Gastrocnemius medialis (tissue), 4 donors: Measurements from ENCODE around the gene RGS19. TPM values are rescaled to one million over a fixed set of nuclear protein-coding genes. Genes with fewer than 3 reads are reported as not detected.

Experiments
- ATAC-seq, 2 donors: fragments of 150-250 bp; one replicate each; pipeline ENCODE4 v1.9.1; 2016
- DNase-seq, 2 donors: peaks; one replicate each; pipeline ENCODE4 v3.0.0-alpha.2; 2019
- H3K27ac ChIP-seq, 4 donors: fragments of 200-600 bp; sonication (generic); 1 replicate in 1 of 4; 2 replicates in 3 of 4; pipeline ENCODE4 v1.5.1; 2016 to 2018; ENCODE audit warnings: mild to moderate bottlenecking in 2 of 4, moderate library complexity in 1 of 4
- H3K27me3 ChIP-seq, 3 donors: fragments of 200-600 bp; sonication (generic) in 2 of 3; 1 replicate in 1 of 3; 2 replicates in 2 of 3; pipeline versions ENCODE4 v1.5.1 to v1.6.0; 2016 to 2019; ENCODE audit warnings: mild to moderate bottlenecking in 1 of 3, moderate library complexity in 1 of 3
- H3K36me3 ChIP-seq, 2 donors: fragments of 200-600 bp; sonication (generic) in 1 of 2; one replicate each; pipeline ENCODE4 v1.5.1; 2017 to 2018
- H3K4me1 ChIP-seq, 2 donors: fragments of 200-600 bp; sonication (generic) in 1 of 2; one replicate each; pipeline ENCODE4 v1.5.1; 2016 to 2017; ENCODE audit warnings: mild to moderate bottlenecking in 2 of 2
- H3K4me3 ChIP-seq, 4 donors: fragments of 200-600 bp; sonication (generic) in 3 of 4; 1 replicate in 1 of 4; 2 replicates in 3 of 4; pipeline ENCODE4 v1.5.1; 2016 to 2019; ENCODE audit warnings: mild to moderate bottlenecking in 2 of 4
- H3K9me3 ChIP-seq, 3 donors: fragments of 200-600 bp; sonication (generic) in 2 of 3; 1 replicate in 1 of 3; 2 replicates in 2 of 3; pipeline ENCODE4 v1.5.1; 2016 to 2019
- CTCF ChIP-seq, 5 experiments: fragments of 450-650 bp in 3 of 5; fragments of 200-600 bp in 2 of 5; sonication (generic) in 2 of 5; IDR thresholded peaks in 4 of 5; conservative IDR thresholded peaks in 1 of 5; 1 replicate in 4 of 5; 2 replicates in 1 of 5; pipeline ENCODE4 v1.5.1; 2016 to 2019; ENCODE audit warnings: antibody characterized with exemption in 5 of 5, mild to moderate bottlenecking in 3 of 5, moderate library complexity in 3 of 5
- POLR2A ChIP-seq, 2 donors: fragments of 450-650 bp; IDR thresholded peaks; one replicate each; pipeline ENCODE4 v1.6.1; 2017; ENCODE audit warnings: antibody characterized with exemption in 2 of 2, mild to moderate bottlenecking in 2 of 2, moderate library complexity in 2 of 2
- in situ Hi-C, 4 donors: fragments of 200-750 bp; cut with MboI; loops; one replicate each; pipeline versions ENCODE4 v1.15.0 to v1.8.0; 2017; ENCODE audit warnings: low sequenced_read_pairs in 4 of 4
- intact Hi-C: fragments of 100-400 bp; cut with DNase I; formaldehyde crosslinking; loops from one replicate; pipeline ENCODE4 v1.15.1; 2023; ENCODE audit warnings: low total_unique reads
- total RNA-seq, 4 donors: library from RNA; depleted of rRNA; stranded (reverse); fragments of >200 nt; gene quantifications; one replicate each; pipeline versions ENCODE4 v1.1.0 to v1.2.3, GENCODE V29; 2016

Gene RGS19
- total RNA-seq, 4 donors from 2014 or later: 0.92 to 7.7 (median 3.5) TPM

- Histone ChIP-seq H3K4me1 (no peaks in the 10 kb centered on the region), H3K4me3 (peak overlapping the region; percentile 1 to 37 (median 26)), H3K9me3 (no peaks in the 10 kb centered on the region), H3K27me3 (peaks cover 0 to 2% (median 0%) of the 10 kb centered on the region in 3 donors), H3K36me3 (no peaks in the 10 kb centered on the region), H3K27ac (peak overlapping the region; percentile 44 to 80 (median 74))
- intact Hi-C loops (no loop called here), in situ Hi-C loops (no loop called here)
- peak in 1 of 2 donors; percentile 12 for ATAC-seq
- DNase-seq: no peak
- no peak for TF ChIP-seq CTCF (IDR thresholded peaks at IDR 0.05 in 4 of 5, conservative IDR thresholded peaks at IDR 0.05 in 1 of 5)
- peak in 1 of 2 donors; percentile 9 for TF ChIP-seq POLR2A (IDR thresholded peaks at IDR 0.05)
Measured at GRCh38 chr20:64056889-64057627, 22.3 kb downstream of the RGS19 start.

- Histone ChIP-seq H3K4me1 (no peaks in the 10 kb centered on the region), H3K4me3 (peak overlapping the region in 2 of 4 donors; percentile 1 to 37), H3K27ac (peak overlapping the region; percentile 44 to 80 (median 74)), H3K27me3 (peaks cover 0 to 2% (median 0%) of the 10 kb centered on the region in 3 donors), H3K9me3 (no peaks in the 10 kb centered on the region), H3K36me3 (no peaks in the 10 kb centered on the region)
- DNase-seq (no peak), ATAC-seq (no peak)
- no peak for TF ChIP-seq POLR2A (IDR thresholded peaks at IDR 0.05)
- TF ChIP-seq CTCF (IDR thresholded peaks at IDR 0.05 in 4 of 5, conservative IDR thresholded peaks at IDR 0.05 in 1 of 5): no peak
- in situ Hi-C loops: no loop called here
- intact Hi-C loops: no loop called here
Measured at GRCh38 chr20:64056639-64056888, 22.8 kb downstream of the RGS19 start.

- TF ChIP-seq CTCF (IDR thresholded peaks at IDR 0.05 in 4 of 5, conservative IDR thresholded peaks at IDR 0.05 in 1 of 5): no peak
- TF ChIP-seq POLR2A (IDR thresholded peaks at IDR 0.05): no peak
- no peaks in the 10 kb centered on the region for H3K9me3 ChIP-seq
- H3K4me3 ChIP-seq: peak overlapping the region in 1 of 4 donors; percentile 23
- peaks cover 1 to 2% (median 1%) of the 10 kb centered on the region in 3 donors for H3K27me3 ChIP-seq
- DNase-seq (no peak), ATAC-seq (peak in 1 of 2 donors; percentile 22)
- in situ Hi-C loops (no loop called here), intact Hi-C loops (no loop called here)
- no peaks in the 10 kb centered on the region for H3K36me3 ChIP-seq
- H3K4me1 ChIP-seq: no peaks in the 10 kb centered on the region
- peak overlapping the region; percentile 54 to 80 (median 74) for H3K27ac ChIP-seq
Measured at GRCh38 chr20:64055893-64056638, 23.3 kb downstream of the RGS19 start.

- no peaks in the 10 kb centered on the region for H3K9me3 ChIP-seq
- intact Hi-C loops: no loop called here
- H3K4me1 ChIP-seq: no peaks in the 10 kb centered on the region
- H3K27ac ChIP-seq: peak overlapping the region; percentile 54 to 80 (median 74)
- ATAC-seq (no peak), DNase-seq (no peak)
- in situ Hi-C loops: no loop called here
- H3K4me3 ChIP-seq: no peak overlapping the region
- TF ChIP-seq CTCF (IDR thresholded peaks at IDR 0.05 in 4 of 5, conservative IDR thresholded peaks at IDR 0.05 in 1 of 5): no peak
- TF ChIP-seq POLR2A (IDR thresholded peaks at IDR 0.05): no peak
- peaks cover 7 to 8% (median 8%) of the 10 kb centered on the region in 3 donors for H3K27me3 ChIP-seq
- H3K36me3 ChIP-seq: no peaks in the 10 kb centered on the region
Measured at GRCh38 chr20:64055396-64055892, 23.9 kb downstream of the RGS19 start.
